ENCODE results near the gene EXOSC2.

EXOSC2 gene

GRCh38 chr9:130740218-130741023 is 46.8 kb downstream of the EXOSC2 start:
- DNase-seq (ENCODE audit: low read depth): no peak

GRCh38 chr9:130741024-130741305 is 47.4 kb downstream of the EXOSC2 start:
- no peak for DNase-seq (ENCODE audit: low read depth)

- DNase-seq (ENCODE audit: low read depth): no peak
Observed at GRCh38 chr9:130741831-130742449, 48.4 kb downstream of the EXOSC2 start.

- no peak for DNase-seq (ENCODE audit: low read depth)
Observed at GRCh38 chr9:130743656-130744055, 50.1 kb downstream of the EXOSC2 start.

GRCh38 chr9:130745210-130745800 is 51.7 kb downstream of the EXOSC2 start:
- no peak for DNase-seq (ENCODE audit: low read depth)

GRCh38 chr9:130745829-130746228 is 52.2 kb downstream of the EXOSC2 start:
- DNase-seq (ENCODE audit: low read depth): no peak

- DNase-seq (ENCODE audit: low read depth): no peak
Observed at GRCh38 chr9:130746434-130747212, 53.0 kb downstream of the EXOSC2 start.

- DNase-seq (ENCODE audit: low read depth): no peak
Observed at GRCh38 chr9:130751631-130752355, 58.2 kb downstream of the EXOSC2 start.

Measured in activated T-cell treated with anti-CD3 and anti-CD28 coated beads for 24 hours (primary cell).